HG03432 (cell line): ENCODE measurements around the gene TMEM134.
"Not testable (repeated sequence)": the region's sequence is repeated elsewhere in the genome, so short reads cannot be mapped to it uniquely, and the experiment has no call there.

ENCODE experiments used
- ATAC-seq: cut with Tn5 transposase; IDR thresholded peaks from one replicate; pipeline ENCODE4 v1.9.1; 2021; ENCODE audit warnings: mild to moderate bottlenecking, moderate library complexity; ENCODE audit not compliant: unreplicated experiment

TMEM134 gene

DNA sequence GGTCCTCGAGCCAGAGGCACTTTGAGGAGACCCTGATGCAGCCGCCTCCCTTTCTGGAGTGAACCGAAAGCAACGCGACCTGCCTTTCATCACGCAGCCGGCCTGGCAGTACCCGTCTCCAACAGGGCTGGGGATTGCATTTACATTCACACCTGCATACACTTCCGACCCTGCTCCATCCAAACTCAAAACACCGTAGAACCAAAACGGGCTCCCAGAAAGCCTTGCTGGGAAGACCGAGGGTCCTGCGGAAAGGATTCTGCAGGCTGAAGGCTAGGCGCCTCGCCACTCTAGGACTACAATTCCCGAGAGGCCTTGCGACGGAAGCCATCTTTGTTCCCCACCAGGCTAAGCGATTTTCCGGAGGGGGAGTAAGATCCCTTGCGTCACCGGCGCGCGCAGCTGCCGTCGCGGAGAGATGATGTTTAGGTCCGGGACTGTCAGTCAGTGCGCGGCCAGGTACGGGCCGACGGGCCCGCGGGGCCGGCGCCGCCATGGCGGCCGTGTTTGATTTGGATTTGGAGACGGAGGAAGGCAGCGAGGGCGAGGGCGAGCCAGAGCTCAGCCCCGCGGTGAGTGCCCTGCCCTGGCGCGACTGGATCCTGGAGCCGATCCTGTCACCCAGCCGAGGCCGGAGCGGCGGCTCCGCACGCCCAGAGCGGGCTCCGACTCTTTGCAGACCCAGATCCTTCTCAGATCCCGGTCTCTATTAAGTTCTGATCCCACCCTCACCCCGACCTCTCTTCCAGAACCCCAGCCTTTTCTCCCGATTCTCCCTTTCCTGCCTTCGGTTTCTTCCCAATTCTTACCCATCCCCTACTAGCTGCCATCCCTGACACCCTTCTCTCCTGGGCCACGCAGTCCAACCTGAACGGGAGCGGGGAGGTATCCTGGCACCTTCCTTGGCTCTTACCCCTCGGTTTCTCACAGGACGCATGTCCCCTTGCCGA is 40.7 kb downstream of the TMEM134 start, which contains the start of gene RPS6KB2:
Gene RPS6KB2, plus strand, starts transcription at position 443 of the 950 bp plus-strand sequence. Its CDS starts 52 bp downstream, at position 495.
- peak; percentile 81 for ATAC-seq

DNA sequence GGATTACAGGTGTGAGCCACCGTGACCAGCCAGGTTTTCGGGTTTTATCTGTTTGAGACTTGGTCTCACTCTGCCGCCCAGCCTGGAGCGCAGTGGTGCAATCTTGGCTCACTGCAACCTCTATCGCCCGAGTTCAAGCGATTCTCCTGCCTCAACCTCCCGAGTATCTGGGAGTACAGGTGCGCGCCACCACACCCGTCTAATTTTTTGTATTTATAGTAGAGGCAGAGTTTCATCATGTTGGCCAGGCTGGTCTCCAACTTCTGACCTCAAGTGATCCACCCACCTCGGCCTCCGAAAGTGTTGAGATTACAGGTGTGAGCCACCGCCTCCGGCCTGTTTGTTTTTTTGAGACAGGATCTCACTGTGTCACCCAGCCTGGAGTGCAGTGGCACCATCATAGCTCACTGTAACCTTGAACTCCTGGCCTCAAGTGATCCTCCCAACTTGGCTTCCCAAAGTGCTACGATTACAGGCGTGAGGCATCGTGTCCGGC is 41.6 kb downstream of the TMEM134 start:
- not testable (repeated sequence) for ATAC-seq

DNA sequence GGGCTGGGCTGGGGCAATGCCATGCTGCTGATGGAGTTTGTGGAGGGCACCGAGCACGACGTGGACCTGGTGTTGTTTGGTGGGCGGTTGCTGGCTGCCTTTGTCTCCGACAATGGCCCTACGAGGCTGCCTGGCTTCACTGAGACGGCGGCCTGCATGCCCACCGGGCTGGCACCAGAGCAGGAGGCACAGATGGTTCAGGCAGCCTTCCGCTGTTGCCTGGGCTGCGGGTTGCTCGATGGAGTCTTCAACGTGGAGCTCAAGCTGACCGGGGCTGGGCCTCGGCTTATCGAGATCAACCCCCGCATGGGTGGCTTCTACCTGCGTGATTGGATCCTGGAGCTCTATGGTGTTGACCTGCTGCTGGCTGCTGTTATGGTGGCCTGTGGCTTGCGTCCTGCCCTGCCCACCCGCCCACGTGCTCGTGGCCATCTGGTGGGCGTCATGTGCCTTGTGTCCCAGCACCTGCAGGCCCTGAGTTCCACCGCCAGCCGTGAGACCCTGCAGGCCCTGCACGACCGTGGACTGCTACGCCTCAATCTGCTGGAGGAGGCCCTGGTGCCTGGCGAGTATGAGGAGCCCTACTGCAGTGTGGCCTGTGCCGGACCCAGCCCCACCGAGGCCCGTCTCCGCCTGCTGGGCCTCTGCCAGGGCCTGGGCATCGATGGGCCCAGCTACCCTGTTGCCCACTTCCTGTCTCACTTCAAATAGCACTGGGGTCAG is 45.0 kb downstream of the TMEM134 start:
- ATAC-seq: no peak

DNA sequence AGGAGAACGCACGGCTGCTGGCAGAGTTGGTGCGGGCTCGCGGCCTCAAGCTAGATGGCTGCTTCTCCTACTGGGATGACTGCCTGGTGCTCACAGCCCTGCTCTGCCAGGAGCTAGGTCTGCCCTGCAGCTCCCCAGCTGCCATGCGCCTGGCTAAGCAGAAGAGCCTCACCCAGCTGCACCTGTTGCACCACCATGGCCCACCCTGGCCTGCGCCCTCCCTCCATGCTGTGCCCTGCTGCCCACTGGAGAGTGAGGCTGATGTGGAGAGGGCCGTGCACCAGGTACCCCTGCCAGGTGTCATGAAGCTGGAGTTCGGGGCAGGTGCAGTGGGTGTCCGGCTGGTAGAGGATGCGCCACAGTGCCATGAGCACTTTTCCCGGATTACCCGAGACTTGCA is 45.6 kb downstream of the TMEM134 start:
- ATAC-seq: no peak

DNA sequence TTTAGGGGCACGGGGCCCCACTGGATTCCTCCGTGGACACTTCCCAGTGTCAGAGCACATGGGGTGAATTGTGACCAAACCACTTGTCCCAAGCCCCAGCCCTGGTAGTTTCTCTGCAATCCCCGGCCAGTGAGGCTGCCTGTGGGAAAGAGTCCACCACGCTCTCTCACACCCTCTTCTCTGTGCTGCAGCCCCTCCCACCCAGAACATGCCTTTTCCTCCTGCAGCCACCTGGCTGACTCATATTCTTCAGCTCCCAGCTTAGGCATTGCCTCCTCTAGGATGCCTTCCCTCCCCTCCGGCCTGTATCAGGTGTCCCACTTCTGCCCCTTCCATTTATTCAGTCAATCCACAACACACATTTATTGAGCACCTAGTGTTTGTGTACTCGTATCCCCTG is 46.2 kb downstream of the TMEM134 start:
- ATAC-seq: no peak

DNA sequence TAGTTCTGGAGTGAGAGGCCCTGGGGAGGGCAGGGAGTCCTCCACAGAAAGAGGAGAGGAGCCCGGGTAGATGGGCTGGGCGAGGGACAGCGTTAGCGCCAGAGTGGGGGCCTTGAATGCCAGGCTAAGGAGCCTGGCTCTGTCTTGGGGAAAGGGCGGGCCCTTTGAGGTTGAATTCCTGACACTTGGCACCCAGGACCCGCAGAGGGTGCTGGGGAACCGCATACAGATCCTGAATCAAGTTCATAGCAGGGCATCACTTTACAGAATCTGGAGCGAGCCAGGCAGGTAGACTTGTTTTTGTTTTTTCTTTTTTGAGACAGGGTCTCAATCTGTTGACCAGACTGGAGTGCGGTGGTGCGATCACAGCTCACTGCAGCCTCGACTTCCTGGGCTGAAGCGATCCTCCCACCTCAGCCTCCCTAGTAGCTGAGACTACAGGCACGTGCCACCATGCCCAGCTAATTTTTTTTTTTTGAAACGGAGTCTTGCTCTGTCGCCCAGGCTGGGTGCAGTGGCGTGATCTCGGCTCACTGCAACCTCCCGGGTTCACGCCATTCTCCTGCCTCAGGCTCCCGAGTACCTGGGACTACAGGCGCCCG is 47.5 kb downstream of the TMEM134 start:
- no peak for ATAC-seq

DNA sequence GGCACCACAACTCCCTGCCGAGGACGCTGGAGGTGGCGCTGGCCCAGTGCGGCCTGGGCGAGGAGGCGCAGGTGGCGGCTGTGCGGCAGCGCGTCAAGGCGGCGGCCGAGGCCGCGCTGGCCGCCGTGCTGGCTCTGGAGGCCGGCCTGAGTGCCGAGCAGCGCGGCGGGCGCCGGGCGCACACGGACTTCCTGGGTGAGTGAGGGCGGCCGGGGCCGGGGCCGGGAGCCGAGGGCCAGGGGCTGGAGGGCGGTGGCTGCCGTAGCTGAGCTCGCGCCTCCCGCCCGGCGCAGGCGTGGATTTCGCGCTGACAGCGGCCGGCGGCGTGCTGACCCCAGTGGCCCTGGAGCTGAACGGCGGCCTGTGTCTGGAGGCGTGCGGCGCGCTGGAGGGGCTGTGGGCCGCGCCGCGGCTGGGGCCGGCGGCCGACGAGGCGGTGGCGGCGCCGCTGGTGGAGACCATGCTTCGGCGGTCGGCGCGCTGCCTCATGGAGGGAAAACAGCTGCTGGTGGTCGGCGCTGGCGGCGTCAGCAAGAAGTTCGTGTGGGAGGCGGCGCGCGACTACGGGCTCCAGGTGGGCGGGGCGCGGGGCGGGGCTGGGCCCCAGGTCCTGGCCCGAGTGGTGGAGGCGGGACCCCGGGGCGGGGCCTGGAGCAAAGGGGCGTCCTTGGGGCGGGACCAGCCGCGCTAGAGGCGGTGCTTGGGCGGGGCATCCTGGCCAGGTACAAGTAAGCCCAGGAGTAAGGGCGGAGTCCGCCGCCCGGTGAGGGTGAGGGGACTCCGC is 48.2 kb downstream of the TMEM134 start:
- ATAC-seq: peak; percentile 83

DNA sequence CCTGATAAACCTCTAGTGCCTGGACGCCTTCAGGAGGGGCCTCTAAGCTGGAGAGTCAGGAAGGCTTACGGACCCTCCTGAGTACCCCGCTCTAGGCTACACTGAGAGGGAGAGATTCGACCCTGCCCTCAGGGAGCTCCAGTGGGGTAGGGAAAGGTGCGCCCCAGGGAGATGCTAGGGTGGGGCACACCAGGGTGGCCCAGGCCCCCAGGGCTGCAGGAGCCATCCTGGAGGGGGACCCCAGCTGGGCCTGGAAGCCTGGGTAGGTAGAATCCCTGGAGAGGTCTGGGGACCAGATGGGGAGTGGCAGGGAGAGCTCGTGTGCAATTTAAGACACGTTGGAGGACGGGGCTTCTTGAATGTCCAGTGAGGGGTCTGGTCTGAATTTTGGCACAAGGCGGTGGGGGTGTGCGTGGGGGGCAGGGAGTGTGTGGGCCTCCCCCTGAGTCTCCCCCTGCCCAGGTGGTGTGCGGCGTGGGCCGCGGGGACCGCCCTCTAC is 48.9 kb downstream of the TMEM134 start:
- no peak for ATAC-seq

DNA sequence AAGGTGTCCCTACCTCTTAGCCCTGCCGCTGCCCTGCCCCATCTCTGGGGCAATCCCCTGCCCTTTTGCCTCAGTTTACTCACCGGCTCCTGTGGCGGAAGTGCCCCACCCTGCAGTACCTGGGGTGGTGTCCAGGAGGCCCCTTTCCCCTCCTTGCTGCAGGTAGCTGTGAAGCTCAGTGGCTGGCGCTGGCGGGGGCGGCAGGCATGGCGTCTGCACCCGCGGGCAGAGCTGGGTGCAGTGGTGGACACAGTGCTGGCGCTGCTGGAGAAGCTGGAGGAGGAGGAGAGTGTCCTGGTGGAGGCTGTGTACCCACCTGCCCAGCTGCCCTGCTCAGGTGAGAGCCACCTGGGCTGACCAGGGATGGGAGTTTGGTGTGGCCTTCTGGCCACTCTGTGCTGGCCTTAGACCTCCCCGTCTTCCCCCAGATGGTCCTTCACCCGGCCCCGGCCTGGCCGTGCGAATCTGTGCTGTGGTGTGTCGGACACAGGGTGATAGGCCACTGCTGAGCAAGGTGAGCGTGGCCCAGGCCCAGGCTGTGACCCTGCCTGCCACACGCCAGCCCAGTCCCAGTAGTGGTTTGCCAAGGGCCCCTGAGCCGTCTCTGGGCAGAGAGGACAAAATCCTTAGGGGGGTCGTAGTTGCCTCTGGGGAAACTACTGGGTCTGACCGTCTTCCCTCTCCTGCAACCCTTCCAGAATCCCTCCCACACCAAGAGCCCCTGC is 49.6 kb downstream of the TMEM134 start:
- no peak for ATAC-seq

DNA sequence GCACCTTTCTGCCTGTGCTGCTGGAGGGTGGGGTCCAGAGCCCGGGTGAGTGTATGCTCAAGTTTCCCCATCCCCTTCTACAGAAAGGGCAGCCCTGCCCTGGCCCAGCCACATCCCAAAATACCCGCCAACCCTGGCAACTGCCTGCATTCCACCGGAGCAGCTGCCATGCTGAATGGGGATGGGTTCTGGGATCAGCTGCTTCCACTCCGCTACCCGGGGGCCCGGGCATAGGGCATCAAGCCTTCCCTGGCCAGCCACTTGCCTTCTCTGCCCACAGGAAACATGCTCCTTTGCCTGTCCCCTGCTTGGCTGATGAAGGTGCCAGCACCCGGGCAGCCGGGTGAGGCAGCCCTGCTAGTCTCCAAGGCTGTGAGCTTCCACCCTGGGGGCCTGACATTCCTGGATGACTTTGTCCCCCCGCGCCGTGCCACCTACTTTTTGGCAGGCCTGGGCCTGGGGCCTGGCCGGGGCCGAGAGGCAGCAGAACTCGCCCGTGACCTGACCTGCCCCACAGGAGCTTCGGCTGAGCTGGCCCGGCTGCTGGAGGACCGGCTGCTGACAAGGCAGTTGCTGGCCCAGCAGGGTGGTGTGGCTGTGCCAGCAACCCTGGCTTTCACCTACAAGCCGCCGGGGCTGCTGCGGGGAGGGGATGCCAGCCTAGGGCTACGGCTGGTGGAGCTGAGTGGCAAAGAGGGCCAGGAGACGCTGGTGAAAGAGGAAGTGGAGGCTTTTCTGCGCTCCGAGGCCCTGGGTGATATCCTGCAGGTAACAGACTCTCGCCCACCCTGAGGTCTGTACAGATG is 50.4 kb downstream of the TMEM134 start:
- ATAC-seq: no peak

DNA sequence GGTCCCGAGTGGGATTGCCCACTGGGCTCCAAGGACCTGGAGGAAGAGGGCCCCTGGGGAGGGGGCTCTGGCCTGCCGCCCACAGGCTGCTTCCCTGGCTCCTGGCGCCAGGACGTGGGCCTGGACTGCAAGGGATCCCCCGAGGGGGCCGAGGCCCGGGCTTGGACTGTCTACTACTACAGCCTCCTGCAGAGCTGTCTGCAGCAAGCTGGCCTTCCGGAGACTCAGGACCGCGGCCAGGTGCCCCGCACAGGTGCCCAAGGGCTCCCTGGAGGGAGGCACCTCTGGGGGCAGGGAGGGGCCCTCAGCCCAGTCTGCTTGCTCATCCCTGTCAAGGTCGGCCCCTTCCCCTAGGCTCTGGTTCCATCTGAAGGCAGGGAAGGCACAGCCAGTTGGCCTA is 51.6 kb downstream of the TMEM134 start:
- no peak for ATAC-seq

DNA sequence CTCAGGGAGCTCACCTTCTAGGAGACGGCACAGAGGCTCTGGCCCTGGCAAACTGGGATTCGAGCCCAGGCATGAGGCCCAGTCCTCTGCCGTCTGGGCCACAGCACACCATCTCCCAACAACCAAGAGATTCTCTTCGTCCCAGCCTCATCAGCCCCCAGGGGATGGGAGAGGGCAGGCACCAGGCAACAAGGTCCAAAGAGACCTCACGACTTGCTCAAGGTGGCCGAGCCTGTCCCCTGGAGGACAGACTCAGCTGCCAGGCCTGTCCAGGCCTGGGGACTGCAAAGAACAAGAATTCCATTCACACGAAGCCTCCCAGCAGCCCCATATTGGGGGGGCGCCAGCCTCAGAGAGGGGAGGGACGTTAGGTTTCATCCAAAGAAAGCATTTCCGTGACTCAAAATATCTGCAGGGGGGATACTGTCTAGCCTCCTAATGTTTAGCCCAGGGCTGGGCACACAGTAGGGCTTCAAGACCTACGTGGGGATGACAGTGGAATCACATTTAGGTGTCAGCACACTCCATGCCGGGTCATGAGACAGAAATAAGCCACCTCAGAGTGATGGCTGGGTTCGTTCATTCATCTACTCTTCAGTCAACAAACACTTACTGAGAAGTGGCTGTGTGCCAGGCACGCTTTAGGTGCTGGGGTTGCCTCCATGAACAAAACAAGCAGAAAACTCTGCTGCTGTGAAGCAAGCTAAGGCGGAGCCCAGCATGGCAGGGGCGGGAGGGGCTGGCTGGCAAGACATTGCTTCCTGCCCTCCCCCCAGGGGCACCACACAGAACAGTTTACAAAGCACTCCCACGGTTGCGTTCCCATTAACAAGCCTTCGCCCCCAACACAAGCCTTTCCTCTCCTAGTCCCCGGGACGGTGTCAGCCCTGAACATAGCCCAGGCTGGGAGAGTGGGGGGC is 52.4 kb downstream of the TMEM134 start:
- no peak for ATAC-seq

DNA sequence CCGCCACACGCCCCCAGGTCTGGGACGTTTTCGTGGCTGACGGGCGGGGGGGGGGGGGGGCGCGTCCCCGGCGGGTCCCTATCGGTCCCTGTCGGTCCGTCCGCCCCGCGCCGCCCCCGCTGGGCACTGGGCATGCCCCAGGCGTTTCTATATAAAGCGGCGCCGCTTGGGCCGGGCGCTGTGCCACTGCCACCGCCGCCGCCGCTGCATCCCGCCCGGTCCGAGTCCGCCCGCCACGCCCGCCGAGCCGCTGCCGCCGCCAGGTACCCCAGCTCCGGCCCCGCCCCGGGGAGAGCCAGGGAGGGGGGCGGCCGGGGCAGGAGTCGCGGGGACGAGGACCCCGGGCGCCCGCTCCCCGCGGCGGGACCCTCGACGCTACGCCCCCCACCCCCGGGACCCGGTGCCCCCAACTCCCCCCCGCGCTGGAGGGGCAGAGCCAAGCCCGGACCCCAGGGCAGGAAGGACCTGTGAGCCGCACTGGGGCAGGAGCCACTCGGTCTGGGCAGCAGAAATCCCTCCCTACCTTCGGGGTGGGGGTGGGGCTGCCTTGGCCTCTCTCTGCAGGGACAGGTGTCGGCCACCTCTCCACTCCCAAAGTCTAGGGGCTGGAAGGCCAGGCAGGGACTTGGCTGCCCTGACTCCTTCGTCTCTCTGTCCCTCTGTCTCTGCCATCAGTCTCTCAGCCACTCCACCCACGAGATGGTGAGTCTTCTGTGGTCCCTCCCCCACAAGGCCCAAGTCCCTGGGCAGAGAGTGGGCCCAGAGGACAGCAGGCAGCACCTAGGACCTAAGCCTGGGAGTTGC is 53.3 kb downstream of the TMEM134 start, which contains the start of gene CARNS1:
Gene CARNS1, plus strand, starts transcription at position 178 of the 804 bp plus-strand sequence. Its CDS starts 522 bp downstream, at position 700.
- ATAC-seq: no peak

DNA sequence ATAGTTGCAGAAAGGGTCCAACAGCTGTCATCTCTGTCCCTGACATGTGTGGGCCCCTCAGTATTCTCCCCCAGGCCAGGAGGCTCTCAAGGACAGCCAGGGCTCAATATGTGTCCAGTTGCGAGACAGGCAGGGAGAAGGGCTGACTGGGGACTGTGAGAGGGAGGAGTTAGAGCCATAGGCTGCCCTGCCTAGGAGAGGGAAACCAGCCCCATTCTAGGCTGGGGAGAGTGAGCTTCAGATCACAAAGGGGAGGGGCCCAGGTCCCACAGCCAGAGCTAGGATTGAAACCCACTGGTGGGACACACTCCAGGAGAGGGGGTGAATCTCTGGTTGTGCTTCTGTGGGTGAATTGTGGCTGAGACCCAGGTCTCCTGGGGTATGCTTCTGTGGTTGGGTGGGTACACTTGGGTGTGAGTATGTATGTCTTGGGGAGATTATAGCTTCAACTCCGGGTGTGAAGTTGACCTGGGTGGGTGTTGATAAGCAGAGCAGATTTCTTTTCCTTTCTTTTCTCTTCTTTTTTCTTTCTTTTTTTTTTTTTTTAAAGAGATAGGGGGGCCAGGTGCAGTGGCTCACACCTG is 55.7 kb downstream of the TMEM134 start:
- ATAC-seq: no peak

DNA sequence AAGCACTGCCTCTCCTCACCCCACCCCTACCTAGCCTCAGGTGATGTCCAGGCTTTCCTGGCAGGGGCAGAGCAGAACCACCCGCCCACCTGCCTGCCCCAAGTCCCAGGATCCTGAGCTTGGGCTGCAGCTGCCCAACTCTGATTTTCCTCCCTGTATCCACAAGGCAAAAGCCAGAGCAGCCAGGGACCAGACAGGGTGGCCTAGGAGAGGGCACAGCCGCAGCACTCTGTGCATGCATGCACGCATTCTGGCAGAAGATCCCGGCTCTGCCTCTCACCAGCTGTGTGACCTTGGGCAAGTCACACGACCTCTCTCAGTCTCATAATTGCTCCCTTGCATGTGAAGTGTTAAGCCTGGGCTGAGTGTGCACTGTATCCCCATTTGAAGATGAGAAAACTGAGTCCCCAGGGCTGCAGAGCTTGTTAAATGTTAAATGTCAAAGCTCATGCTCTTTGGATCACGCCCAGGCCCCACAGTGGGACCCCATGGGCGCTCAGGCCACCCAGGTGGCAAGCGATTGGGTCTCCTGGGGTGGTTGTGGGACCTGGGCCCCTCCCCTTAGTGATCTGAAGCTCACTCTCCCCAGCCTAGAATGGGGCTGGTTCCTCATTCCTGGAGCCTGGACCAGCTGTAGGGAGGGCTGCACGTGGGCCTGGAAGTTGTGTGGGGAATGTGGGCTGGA is 56.4 kb downstream of the TMEM134 start:
- no peak for ATAC-seq

DNA sequence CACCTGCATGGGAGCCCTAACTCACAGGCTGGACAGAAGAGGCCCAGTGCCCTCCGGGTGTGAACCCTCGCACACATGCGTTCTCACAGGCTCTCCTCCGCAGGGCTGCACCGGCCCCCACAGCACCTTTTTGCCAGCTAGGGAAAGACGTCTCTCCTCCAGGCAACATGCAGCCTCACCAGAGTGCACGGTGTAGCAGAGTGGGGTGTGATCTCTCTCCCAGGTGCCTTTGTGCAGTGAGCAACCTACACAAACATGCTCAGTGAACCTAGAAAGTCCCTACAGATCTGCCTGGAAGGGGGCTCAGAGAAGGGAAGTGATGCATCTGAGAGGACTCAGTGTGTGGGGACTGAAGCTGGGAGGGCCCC is 57.3 kb downstream of the TMEM134 start:
- no peak for ATAC-seq
